ENCODE data around the gene CD200R1. TPM values are rescaled to one million over a fixed set of nuclear protein-coding genes. Genes with fewer than 3 reads are reported as not detected.

The CD200R1 gene
- total RNA-seq, 6 experiments from 2014 or later, result not detected

GRCh38 chr3:112966633-112967032 is 8.3 kb downstream of the CD200R1 start:
- no peaks in the 10 kb centered on the region for H3K4me1 Mint-ChIP-seq (ENCODE audit: low read depth)
- H3K4me3 Mint-ChIP-seq, result no peak overlapping the region
- TF ChIP-seq CTCF (IDR thresholded peaks at IDR 0.05), result no peak
- DNase-seq, result no peak
- H3K27me3 Mint-ChIP-seq (ENCODE audit: insufficient read depth), result peaks cover 4% of the 10 kb centered on the region; the same call in 1 of the 2 replicates
- H3K9me3 Mint-ChIP-seq, result peaks cover 14% of the 10 kb centered on the region; the same call in 1 of the 2 replicates
- no peaks in the 10 kb centered on the region; the same call in 1 of the 2 replicates for H3K36me3 Mint-ChIP-seq (ENCODE audit: low read depth)
- no peak overlapping the region for H3K27ac Mint-ChIP-seq

GRCh38 chr3:112965656-112966055 is 9.2 kb downstream of the CD200R1 start:
- Mint-ChIP-seq H3K27me3 (ENCODE audit: insufficient read depth) (peaks cover 3% of the 10 kb centered on the region), H3K36me3 (ENCODE audit: low read depth) (no peaks in the 10 kb centered on the region; the same call in 1 of the 2 replicates), H3K4me1 (ENCODE audit: low read depth) (no peaks in the 10 kb centered on the region), H3K4me3 (no peak overlapping the region), H3K27ac (no peak overlapping the region), H3K9me3 (peaks cover 14% of the 10 kb centered on the region; the same call in 1 of the 2 replicates)
- no peak for TF ChIP-seq CTCF (IDR thresholded peaks at IDR 0.05)
- DNase-seq, result no peak

GRCh38 chr3:112963683-112964082 is 11.2 kb downstream of the CD200R1 start:
- peaks cover 14% of the 10 kb centered on the region; the same call in 1 of the 2 replicates for H3K9me3 Mint-ChIP-seq
- H3K27me3 Mint-ChIP-seq (ENCODE audit: insufficient read depth), result peaks cover 6% of the 10 kb centered on the region

GRCh38 chr3:112958811-112959560 is 15.9 kb downstream of the CD200R1 start:
- H3K27ac Mint-ChIP-seq, result no peak overlapping the region

More at GRCh38 chr3:112963683-112964082, 11.2 kb downstream of the CD200R1 start:
- Mint-ChIP-seq H3K27ac (no peak overlapping the region), H3K4me3 (no peak overlapping the region), H3K36me3 (ENCODE audit: low read depth) (no peaks in the 10 kb centered on the region; the same call in 1 of the 2 replicates), H3K4me1 (ENCODE audit: low read depth) (no peaks in the 10 kb centered on the region)
- DNase-seq, result no peak
- no peak for TF ChIP-seq CTCF (IDR thresholded peaks at IDR 0.05)

GRCh38 chr3:112956351-112956750 is 18.6 kb downstream of the CD200R1 start:
- no peak for DNase-seq
- Mint-ChIP-seq H3K36me3 (ENCODE audit: low read depth) (no peaks in the 10 kb centered on the region), H3K27ac (no peak overlapping the region), H3K4me3 (no peak overlapping the region), H3K27me3 (ENCODE audit: insufficient read depth) (peaks cover 8% of the 10 kb centered on the region), H3K9me3 (no peaks in the 10 kb centered on the region), H3K4me1 (ENCODE audit: low read depth) (no peaks in the 10 kb centered on the region)
- no peak for TF ChIP-seq CTCF (IDR thresholded peaks at IDR 0.05)

More at GRCh38 chr3:112958811-112959560, 15.9 kb downstream of the CD200R1 start:
- H3K4me3 Mint-ChIP-seq, result no peak overlapping the region
- peaks cover 8% of the 10 kb centered on the region for H3K27me3 Mint-ChIP-seq (ENCODE audit: insufficient read depth)
- peaks cover 8% of the 10 kb centered on the region; the same call in 1 of the 2 replicates for H3K9me3 Mint-ChIP-seq
- no peak for TF ChIP-seq CTCF (IDR thresholded peaks at IDR 0.05)
- DNase-seq, result no peak
- no peaks in the 10 kb centered on the region; the same call in 1 of the 2 replicates for H3K36me3 Mint-ChIP-seq (ENCODE audit: low read depth)
- H3K4me1 Mint-ChIP-seq (ENCODE audit: low read depth), result no peaks in the 10 kb centered on the region
